HG02571 (cell line): ENCODE data around the gene NEBL.

Source experiments
- ATAC-seq: cut with Tn5 transposase; IDR thresholded peaks from one replicate; pipeline ENCODE4 v1.9.1; 2021; ENCODE audit warnings: mild to moderate bottlenecking, moderate library complexity; ENCODE audit not compliant: unreplicated experiment

Gene NEBL

DNA sequence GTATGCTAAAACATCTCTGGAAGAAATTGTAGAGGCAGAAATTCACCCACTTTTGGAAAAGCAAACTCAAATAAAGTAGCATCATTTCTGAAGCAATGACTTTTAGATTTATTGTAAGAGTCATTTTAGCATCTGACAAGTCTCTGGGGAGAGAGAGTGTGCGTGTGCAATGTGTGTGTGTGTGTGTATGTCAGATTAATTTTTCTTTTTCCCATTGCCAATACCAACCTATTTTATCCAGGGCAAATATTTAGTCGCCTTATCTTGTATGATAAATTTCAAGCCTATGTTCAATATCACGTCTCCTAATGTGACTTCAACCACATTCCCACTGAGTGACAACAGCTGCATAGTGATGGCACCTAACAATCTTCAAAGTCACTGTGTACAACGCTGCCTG, 101.7 kb downstream of the NEBL start:
- ATAC-seq, result no peak

- ATAC-seq, result no peak
Observed at GRCh38 chr10:20785174-20785573, 111.9 kb downstream of the NEBL start.

- ATAC-seq, result no peak
Observed at GRCh38 chr10:20778008-20778757, 118.9 kb downstream of the NEBL start.

- no peak for ATAC-seq
Observed at GRCh38 chr10:20776384-20777118, 120.6 kb downstream of the NEBL start.

DNA sequence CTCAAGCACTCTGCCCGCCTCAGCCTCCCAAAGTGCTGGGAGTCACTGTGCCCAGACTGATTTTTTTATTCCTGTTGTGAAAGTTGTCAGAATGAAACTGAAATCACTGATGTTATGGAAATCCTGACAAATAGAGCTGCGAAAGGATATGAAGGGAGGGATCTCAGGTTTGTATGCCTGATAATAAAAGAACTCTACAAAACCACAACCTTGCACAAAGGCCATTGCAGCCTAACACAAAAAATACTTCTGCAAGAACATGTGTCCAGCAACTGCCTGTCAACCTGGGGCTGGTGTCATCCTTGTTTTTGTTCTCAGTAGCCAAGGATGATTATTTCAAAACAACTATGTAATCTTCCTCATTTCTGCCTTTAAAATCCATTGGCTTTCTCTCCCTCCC, 126.1 kb downstream of the NEBL start:
- no peak for ATAC-seq

- ATAC-seq, result no peak
Observed at GRCh38 chr10:20769481-20769880, 127.6 kb downstream of the NEBL start.

GRCh38 chr10:20768843-20769242, 128.3 kb downstream of the NEBL start:
- ATAC-seq, result no peak

DNA sequence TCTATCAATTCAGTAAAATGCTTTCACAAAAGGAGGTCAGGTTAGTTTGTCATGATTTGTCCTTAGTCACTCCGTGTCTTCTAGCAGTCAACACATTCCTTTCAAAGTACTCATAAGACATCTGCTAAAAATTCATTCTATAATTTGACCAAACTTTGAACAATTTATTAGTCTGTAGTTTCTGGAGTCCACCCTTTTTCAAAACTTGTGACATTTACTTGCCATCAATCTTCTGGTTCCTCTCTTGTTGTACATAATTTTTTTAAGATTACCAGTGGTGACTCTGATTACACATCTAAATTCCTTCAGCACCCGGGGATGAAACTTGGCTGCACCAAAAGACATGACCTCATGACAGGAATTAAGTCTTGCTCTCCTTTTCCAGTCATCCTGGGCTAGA, 130.1 kb downstream of the NEBL start:
- no peak for ATAC-seq

DNA sequence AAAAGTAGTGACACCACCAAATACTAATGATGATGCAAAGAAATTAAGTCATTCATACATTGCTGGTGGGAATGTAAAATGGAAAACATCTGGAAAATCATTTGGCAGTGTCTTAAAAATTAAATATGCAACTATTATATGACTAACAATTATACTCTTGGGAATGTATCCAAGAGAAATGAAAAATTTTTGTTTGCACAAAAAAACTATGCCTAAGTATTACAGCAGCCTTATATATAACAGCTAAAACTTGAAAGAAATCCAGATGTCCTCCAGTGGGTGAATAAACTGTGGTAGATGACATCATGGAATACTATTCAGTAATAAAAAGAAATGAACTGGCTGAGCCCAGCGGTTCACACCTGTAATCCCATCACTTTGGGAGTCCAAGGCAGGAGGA, 132.0 kb downstream of the NEBL start:
- ATAC-seq, result no peak

- ATAC-seq, result no peak
Observed at GRCh38 chr10:20760460-20760859, 136.7 kb downstream of the NEBL start.

GRCh38 chr10:20748551-20748950, 148.6 kb downstream of the NEBL start:
- ATAC-seq, result no peak

- no peak for ATAC-seq
Observed at GRCh38 chr10:20747782-20748181, 149.3 kb downstream of the NEBL start.

DNA sequence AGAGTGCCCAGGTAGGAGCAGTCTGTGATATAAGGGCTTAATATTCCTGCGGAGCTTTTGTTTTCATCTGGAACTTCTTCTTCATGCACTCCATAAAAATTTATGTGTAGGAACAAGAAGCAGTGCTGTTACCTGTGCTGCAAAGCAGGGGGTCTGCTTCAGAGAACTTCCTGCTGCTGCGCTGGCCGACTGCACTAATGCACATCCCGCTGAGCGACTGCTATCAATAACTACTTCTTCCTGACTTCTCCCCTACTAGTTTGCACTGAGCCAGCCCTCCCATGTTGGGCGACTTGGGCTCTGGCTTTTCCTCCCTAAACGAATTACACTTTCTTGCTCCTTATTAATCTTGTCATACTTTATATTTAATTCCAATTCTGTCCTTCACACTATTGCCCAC, 150.3 kb downstream of the NEBL start:
- ATAC-seq, result no peak

DNA sequence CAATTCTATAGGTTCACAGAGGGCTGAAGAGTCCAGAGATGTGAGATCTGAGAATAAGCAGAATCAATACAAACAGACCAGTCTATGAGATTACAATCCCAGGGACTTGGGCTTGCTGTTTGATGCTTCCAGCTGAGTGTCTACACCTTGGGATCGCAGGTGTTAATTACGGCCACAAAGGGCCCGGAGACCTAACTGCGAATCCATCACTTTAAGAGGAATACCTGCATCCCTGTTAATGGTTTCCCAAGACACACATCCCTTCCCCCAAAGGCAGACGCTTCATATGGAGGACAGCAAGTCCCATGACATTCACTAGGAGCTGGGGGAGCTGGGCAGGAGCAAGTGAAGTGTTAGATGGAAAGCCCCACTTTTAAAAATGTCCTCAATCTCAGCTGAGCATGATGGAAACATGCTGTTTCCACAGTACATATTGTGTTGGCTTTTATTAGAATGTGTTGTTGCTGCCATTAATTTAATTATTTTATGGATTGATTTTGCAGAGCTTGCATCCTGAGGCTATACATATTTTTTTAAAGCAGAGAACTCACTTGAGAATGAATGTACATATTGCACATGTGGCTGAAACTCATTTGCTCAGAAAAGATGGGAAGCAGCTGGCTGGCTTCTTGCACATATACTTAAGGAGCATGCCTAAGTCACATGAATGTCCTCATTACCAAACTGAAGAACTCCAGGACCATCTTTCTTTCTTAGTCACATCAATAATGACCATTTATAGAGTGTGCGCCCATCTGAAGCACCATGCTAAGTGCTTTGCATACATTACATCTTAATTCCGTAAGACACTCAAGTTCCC, 151.3 kb downstream of the NEBL start:
- ATAC-seq, result no peak

GRCh38 chr10:20744821-20745220, 152.3 kb downstream of the NEBL start:
- ATAC-seq, result no peak

DNA sequence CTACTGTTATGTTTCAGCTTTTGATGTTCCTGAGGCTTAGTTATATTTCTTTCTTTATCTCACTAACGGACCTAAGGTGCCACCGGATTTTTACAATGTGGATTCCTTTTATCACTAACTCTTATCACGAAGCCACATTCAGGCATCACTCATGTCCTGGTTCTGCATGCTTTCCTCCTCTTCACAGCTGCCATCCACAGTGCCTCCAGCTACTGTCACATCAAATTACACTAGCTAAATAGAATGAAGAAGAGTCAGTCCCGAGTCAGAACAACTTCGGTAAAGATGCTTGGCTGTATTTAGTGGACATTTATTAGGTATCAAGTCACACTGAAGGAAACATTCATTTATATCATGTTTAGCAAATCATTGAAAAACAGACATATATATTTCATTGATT, 153.2 kb downstream of the NEBL start:
- no peak for ATAC-seq

GRCh38 chr10:20742737-20743541, 154.2 kb downstream of the NEBL start:
- no peak for ATAC-seq

DNA sequence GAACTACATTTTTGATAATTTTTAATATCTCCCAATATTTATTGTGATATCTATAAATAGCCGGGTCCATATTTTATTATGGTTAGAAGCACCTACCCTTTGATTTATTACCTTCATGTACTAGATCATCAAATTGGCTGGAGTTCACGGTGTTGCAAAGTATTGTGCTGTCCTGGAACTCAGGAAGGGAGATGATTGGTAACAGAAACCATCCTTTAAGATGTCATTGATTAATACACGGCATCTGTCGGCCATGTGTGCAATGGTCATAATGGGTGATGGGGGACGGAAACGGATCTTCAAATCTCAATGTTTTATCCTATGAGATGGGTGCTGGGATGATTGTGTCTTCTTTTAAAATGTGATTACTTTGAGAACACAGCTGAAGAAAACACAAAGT, 157.0 kb downstream of the NEBL start:
- ATAC-seq, result no peak

DNA sequence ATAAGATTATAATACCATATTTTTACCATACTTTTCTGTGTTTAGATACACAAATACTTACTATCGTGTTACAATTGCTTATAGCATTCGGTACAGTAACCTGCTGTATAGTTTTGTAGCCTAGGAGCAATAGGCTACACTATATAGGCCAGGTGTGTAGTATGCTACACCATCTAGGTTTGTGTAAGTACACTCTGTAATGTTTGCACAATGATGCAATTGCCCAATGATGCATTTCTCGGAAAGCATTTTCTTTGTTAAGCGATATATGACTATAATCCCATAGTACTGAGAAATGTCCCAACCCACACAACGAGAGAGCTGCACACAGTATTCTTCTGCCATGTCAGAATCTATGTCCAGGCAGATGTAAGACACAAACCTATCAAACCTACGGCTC, 160.0 kb downstream of the NEBL start:
- ATAC-seq, result no peak
